CD4-positive, alpha-beta T cell treated with Interleukin-15 for 4 hours (primary cell): ENCODE data around the gene WDR27.
"Not testable (repeated sequence)": the region's sequence is repeated elsewhere in the genome, so short reads cannot be mapped to it uniquely, and the experiment has no call there.

Experiments
- DNase-seq: peaks from one replicate; pipeline ENCODE4 v3.0.0-alpha.2; 2020; ENCODE audit warnings: low spot score

The WDR27 gene

DNA sequence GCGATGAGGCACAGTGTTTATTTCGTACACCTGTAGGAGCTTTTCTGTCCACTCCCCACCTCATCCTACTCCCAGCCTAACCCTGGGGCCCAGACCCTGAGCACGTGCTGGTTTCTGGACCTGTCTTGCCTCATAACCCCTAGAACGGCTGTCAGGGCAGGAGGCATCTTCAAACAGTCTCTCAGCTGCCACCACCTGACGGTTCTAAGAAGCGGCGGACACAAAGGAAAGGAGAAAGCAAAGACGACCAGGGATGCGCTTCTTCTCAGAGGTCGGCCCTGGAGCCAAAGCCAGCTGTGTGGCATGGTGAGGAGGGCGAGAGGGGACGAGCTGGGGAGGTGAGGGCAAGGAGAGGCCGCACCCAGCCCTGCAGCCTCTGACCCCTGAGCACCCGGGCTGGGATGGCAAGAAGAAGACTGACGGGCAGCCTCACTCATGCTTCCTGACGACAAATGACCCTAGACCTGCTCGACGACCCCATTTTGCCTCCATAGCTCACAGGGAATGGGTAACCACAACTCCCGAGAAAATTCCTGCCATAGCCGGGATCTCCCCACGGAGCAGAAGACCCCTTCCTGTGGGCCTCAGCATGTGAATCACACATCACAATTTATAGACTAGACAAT, 62.1 kb downstream of the WDR27 start:
- DNase-seq = no peak

DNA sequence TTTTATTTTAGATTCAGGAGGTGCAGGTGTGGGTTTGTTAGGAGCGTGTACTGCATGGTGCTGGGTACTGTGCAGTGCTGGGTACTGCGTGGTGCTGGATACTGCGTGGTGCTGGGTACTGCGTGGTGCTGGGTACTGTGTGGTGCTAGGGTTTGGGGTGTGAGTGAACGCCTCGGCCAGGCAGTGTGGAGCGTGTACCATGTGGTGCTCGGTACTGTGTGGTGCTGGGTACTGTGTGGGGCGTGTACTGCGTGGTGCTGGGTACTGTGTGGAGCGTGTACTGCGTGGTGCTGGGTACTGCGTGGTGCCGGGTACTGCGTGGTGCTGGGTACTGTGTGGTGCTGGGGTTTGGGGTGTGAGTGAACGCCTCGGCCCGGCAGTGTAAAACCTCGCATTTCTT, 62.9 kb downstream of the WDR27 start:
- no peak for DNase-seq

DNA sequence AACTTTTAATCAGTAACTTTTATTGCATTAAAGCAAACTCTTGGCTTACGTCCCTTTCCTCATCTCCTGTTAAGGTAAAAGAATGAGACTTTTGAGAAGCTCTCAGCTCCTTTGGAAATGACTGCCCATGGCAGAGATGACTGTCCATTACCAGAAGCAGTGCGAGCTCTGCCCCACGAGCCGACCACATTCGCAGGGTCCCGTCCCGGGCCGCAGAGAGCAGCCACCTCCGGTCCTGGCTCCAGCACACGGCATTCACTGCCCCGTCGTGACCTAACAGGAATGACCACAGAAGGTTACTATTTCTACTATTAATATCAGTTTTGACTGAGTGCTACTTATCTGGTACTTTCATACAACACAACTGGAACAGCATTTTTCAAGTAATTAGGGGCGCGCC, 63.4 kb downstream of the WDR27 start:
- no peak for DNase-seq

- no peak for DNase-seq
Measured at GRCh38 chr6:169635345-169635744, 66.5 kb downstream of the WDR27 start.

DNA sequence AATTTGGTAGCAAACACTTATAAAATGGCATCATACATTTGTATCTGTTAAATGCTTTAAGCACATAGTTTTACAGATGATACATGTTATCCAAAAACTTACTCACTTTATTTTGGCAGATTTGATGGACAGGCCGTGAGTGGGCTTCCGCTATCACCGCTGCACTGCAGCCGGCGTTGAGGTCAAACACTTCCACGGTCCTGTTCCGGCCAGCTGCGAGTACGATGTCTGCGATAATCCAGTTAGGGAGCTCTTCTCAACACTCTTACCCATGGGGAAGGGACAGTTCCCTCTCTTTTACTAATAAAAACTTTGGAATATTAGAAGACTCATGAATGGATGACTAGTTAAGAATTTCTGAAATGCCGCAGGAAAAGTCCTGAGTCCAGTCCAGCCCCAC, 69.0 kb downstream of the WDR27 start:
- DNase-seq = no peak

GRCh38 chr6:169629256-169629655, 72.6 kb downstream of the WDR27 start:
- DNase-seq = no peak

DNA sequence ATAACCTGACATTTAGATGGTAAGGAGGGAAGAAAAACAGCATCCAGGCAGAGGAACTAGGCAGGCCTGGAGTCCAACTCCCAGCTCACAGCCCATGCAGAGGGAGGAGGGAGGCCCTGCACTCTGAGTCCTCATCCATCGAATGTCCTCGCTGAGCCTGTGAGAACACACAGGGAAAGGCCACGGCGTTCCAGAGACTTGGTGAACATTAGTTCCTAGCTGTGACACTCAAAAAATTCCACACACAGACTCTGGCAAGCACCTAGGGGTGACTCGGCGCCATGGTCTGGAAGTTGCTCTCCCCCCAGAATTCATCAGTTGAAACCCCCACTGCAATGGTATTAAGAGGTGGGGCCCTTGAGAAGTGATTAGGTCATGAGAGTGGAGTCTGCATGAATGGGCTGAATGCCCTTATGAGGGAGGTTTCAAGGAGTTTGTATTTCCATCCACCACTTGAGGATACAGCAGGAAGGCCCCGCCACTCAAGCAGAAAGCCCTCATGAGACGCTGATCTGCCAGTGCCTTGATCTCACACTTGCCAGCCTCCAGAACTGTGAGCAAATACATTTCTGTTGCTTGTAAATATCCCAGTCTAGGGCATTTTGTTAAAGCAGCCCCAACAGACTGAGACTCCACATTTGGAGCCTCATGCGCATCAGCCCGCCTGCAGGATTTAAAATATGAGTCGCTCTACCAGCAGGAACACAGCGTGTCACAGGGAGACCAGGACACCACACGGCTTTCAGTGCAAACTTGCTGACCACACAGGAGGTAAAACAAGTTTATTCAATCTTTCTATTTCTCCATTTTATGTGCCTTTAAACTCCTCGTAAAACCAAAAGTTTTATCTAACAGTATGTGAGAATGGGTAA, 73.9 kb downstream of the WDR27 start:
- no peak for DNase-seq

GRCh38 chr6:169626649-169627048, 75.2 kb downstream of the WDR27 start:
- DNase-seq = no peak

- no peak for DNase-seq
Measured at GRCh38 chr6:169626169-169626568, 75.7 kb downstream of the WDR27 start.

- DNase-seq = no peak
Measured at GRCh38 chr6:169625376-169625775, 76.5 kb downstream of the WDR27 start.

GRCh38 chr6:169624785-169625184, 77.0 kb downstream of the WDR27 start:
- DNase-seq = no peak

GRCh38 chr6:169623975-169624374, 77.9 kb downstream of the WDR27 start:
- DNase-seq = no peak

- no peak for DNase-seq
Measured at GRCh38 chr6:169623343-169623742, 78.5 kb downstream of the WDR27 start.

DNA sequence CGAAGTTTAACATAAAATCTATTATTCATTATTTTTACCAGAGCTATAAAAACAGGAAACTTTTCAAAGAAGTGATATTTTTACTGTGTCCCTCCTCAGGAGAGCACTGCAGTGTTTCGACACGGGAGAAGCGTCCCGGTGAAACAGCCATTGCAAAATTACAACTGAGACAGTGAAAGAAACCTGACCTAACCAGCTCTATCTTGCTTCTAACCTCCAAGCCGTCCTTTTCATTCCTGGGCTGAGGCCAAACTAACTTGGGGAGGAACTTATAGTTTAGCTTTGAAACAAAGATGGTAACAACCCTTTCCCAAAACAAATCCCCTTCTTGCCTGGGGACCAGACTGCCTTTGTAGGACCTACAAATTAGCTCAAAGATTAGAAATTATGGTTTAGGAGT, 79.2 kb downstream of the WDR27 start:
- no peak for DNase-seq

DNA sequence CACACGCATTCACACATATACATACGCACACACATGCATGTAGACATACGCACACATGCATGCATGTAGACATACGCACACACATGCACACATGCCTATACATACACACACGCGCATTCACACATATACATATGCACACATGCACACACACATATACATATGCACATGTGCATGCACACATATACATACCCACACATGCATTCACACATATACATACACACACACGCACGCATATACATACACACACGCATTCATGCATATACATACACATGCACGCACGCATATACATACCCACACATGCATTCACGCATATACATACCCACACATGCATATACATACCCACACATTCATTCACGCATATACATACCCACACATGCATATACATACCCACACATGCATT, 80.5 kb downstream of the WDR27 start:
- DNase-seq = no peak

GRCh38 chr6:169620171-169621130, 81.4 kb downstream of the WDR27 start:
- DNase-seq = no peak

DNA sequence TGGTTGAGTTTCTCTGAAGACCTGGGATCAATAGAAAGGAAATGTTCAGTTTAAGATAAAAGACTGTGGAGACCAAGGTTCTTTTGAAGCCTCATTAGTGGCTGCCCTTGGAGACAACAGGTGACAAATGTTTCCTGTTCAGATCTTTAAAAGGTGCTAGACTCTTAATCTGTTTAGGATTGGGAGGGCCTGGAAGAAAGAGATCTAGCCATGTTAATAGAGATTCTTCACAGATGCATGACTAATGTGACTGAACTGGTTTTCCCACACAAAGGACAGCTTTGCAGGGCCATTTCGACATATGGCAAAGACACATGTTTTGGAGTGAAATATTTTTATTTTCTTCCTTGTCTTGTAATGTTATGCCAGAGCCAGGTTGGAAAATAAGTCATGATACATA, 82.2 kb downstream of the WDR27 start:
- DNase-seq = no peak

GRCh38 chr6:169618526-169619490, 83.0 kb downstream of the WDR27 start:
- DNase-seq = no peak

DNA sequence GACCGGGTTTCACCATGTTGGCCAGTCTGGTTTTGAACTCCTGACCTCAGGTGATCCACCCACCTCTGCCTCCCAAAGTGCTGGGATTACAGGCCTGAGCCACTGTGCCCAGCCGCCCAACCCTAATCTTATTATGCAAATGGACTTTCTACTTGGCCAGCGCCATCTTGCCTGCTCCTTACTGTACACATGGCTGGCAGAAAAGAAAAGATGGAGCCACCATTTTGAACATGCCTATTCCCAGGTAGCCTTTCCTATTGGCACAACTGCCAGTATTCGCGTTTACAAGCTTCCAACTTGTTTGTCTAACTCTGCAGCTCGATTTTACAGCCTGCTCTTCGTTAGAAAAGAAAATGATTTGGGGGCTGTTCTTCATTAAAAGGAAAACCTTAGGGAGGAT, 84.3 kb downstream of the WDR27 start:
- no peak for DNase-seq

DNA sequence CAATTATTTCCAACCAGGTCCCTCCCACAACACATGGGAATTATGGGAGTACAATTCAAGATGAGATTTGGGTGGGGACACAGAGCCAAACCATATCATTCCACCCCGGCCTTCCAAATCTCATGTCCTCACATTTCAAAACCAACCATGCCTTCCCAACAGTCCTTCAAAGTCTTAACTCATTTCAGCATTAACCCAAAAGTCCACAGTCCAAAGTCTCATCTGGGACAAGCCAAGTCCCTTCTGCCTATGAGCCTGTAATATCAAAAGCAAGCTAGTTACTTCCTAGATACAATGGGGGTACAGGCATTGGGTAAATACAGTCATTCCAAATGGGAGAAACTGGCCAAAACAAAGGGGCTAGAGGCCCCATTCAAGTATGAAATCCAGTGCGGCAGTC, 93.2 kb downstream of the WDR27 start:
- DNase-seq = not testable (repeated sequence)

- no peak for DNase-seq
Measured at GRCh38 chr6:169604076-169604475, 97.8 kb downstream of the WDR27 start.
